Fibroblast of mammary gland (primary cell): ENCODE measurements around the gene DMRTB1.

ENCODE experiments used
- DNase-seq: peaks from one replicate; pipeline ENCODE4 v3.0.0-alpha.2; 2010; ENCODE audit warnings: low read depth
- H3K4me3 ChIP-seq: 2 replicates; pipeline ENCODE4 v1.5.1; 2011; ENCODE audit warnings: low read depth, mild to moderate bottlenecking, low read length, moderate library complexity; ENCODE audit not compliant: control insufficient read depth
- CTCF ChIP-seq: conservative IDR thresholded peaks from 2 replicates; pipeline ENCODE4 v1.5.1; 2011; ENCODE audit warnings: low read depth, low read length, inconsistent platforms; ENCODE audit not compliant: control insufficient read depth, insufficient read depth

DMRTB1 gene

GRCh38 chr1:53483170-53483569, 24.0 kb downstream of the DMRTB1 start:
- no peak overlapping the region for H3K4me3 ChIP-seq
- no peak for DNase-seq
- no peak for TF ChIP-seq CTCF

DNA sequence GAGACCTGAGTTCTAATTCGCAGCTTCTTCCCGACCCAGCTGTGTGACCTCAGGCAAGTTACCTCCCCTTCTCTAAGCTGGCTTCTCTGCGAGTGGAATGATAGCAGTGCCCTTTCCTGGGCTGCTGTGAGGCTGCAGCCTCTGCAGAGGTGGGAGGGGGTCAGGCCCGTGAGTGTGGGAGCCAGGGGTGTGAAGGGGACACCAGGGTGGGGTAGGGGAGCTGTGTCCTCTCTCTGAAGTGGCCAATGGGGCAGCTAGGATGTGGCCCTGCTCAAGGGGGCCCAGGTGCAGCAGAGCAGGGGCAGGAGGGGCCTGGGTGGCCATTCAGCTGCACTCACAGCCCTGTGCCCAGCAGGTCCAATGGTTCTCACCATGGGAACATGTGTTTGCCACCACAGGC, 24.5 kb downstream of the DMRTB1 start:
- no peak for DNase-seq
- no peak overlapping the region for H3K4me3 ChIP-seq
- no peak for TF ChIP-seq CTCF

GRCh38 chr1:53484705-53485477, 25.7 kb downstream of the DMRTB1 start:
- no peak overlapping the region for H3K4me3 ChIP-seq
- TF ChIP-seq CTCF: no peak
- DNase-seq: no peak

DNA sequence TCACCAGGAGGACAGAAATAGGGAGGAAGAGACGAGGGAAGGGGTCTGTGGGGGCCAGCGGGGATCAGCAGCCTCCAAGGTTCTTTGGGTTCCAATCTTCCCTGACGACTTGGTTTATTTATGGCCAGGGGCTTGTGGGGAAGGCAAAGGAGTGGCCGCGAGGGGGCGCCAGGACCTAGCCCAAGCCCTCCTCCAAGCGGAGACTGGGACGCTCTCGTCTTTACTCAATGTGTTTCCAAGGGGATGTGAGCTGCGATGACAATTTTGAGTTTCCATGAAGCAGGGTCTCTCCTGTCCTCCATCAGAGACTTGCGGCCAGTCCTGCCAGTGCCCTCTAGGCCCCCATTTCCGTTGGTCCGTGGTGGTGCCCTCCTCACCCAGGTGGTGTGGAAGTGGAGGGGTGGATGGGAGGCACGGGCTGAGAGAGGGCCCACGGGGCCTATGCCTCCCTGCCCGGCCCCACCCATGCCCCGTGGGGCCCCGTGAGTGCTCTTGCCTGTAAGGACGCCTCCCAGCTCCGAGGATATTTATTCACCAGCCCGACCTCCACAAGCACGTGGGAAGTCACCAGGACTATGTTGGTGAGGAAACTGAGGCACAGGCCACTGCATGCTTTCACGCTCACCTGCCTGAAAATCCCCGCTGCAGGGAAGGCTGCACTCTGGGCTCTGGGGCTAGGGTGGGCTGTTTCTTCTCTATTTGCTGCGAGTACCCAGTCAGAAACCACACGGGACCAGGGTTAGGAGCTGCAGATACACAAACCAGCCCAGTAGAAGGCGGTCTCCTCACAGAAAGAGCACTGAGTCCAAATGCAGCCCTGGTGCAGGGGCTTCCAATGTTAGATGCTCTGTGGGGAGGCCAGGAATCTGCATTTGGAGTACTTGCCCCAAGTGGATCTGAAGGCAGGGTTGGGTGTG, 26.5 kb downstream of the DMRTB1 start:
- peak; percentile 86 for TF ChIP-seq CTCF
- no peak overlapping the region for H3K4me3 ChIP-seq
- peak; percentile 75 for DNase-seq

DNA sequence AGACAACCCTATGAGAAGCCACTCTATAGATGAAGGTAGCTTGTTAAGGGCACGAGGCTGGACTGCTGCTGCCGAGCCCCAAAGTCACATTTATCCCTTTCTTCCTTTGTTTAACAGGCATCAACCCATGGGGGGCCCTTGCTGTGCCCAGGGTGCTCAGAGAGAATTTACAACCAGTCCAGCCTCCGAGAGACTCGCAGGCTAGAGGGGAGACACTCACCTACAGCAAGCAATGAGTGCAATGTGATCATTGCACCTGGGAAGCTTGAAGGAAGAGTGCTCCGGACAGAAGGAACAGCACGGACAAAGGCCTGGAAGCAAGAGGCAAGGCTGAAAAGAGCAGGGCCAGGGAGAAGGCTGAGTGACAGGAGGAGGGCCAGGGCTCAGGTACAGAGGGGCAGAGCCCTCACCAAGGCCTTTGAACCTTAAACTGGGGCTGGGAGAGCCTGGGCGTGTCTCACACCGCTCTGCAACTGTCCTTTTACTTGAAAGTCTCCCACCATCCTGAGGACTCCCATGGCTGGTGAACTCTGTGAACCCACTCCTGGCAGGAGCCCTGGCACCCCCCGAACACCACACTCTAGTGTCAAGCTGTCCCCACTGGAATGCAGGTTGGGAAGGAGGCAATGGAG, 27.3 kb downstream of the DMRTB1 start:
- no peak overlapping the region for H3K4me3 ChIP-seq
- DNase-seq: no peak
- TF ChIP-seq CTCF: no peak

- DNase-seq: no peak
- H3K4me3 ChIP-seq: no peak overlapping the region
- no peak for TF ChIP-seq CTCF
Measured at GRCh38 chr1:53490351-53490750, 31.2 kb downstream of the DMRTB1 start.
